H1 (cell line): ENCODE data around the gene SLC25A4. TPM values are rescaled to one million over a fixed set of nuclear protein-coding genes. Genes with fewer than 3 reads are reported as not detected.

Experiments used
- CTCF ChIA-PET: fragments of 300-600 bp; sonication (Branson Sonifier 250); formaldehyde crosslinking; loops from one replicate; lab custom pipeline; 2021; ENCODE audit not compliant: partially characterized antibody; lab: Charles Lee
- POLR2A ChIA-PET: fragments of 300-600 bp; sonication (Branson Sonifier 250); formaldehyde crosslinking; loops from one replicate; lab custom pipeline; 2021; ENCODE audit warnings: inconsistent platforms; ENCODE audit not compliant: partially characterized antibody; lab: Charles Lee
- DNase-seq, 2 experiments: peaks; one replicate each; pipeline versions ENCODE4 v3.0.0 to v3.0.0-alpha.2; 2010 to 2022; ENCODE audit warnings: low spot score in 2 of 2, low read depth in 1 of 2, mixed read lengths in 1 of 2
- FAIRE-seq: peaks from 2 replicates; lab custom pipeline; 2011; peaks lifted over from hg19 to GRCh38; lab: Jason Lieb, UNC
- H2AFZ ChIP-seq: 2 replicates; pipeline ENCODE4 v1.8.1; 2012; ENCODE audit warnings: low read length, inconsistent platforms
- H2AK5ac ChIP-seq: 2 replicates; pipeline ENCODE4 v1.6.1; 2013; ENCODE audit warnings: low read depth, low read length
- H2BK120ac ChIP-seq: replicated peaks from 2 replicates; pipeline ENCODE3; 2013; ENCODE audit warnings: low read depth, low read length, inconsistent platforms
- H2BK12ac ChIP-seq: 2 replicates; pipeline ENCODE4 v1.6.1; 2013; ENCODE audit warnings: low read depth, low read length
- H2BK15ac ChIP-seq: 2 replicates; pipeline ENCODE4 v1.6.1; 2013; ENCODE audit warnings: low read length
- H2BK20ac ChIP-seq: 2 replicates; pipeline ENCODE4 v1.6.1; 2013; ENCODE audit warnings: low read length
- H2BK5ac ChIP-seq: 2 replicates; pipeline ENCODE4 v1.6.1; 2013; ENCODE audit warnings: low read depth, low read length
- H3K14ac ChIP-seq: 2 replicates; pipeline ENCODE4 v1.6.1; 2013; ENCODE audit warnings: inconsistent platforms; ENCODE audit not compliant: insufficient read length
- H3K18ac ChIP-seq: 2 replicates; pipeline ENCODE4 v1.6.1; 2013; ENCODE audit warnings: low read length; ENCODE audit errors: extremely low read depth
- H3K23ac ChIP-seq: 2 replicates; pipeline ENCODE4 v1.6.1; 2013; ENCODE audit warnings: inconsistent platforms; ENCODE audit not compliant: insufficient read length
- H3K23me2 ChIP-seq: 2 replicates; pipeline ENCODE4 v1.6.1; 2013; ENCODE audit warnings: low read depth, low read length
- H3K27ac ChIP-seq: 2 replicates; pipeline ENCODE4 v1.6.1; 2011; ENCODE audit warnings: low read depth, low read length, inconsistent platforms
- H3K27me3 ChIP-seq, 4 experiments: replicated peaks in 1 of 4; 1 replicate in 1 of 4; 2 replicates in 3 of 4; pipeline versions ENCODE4 v1.6.1 to v1.8.1; 2011 to 2013; ENCODE audit warnings: low read length in 3 of 4, mild to moderate bottlenecking in 3 of 4, inconsistent platforms in 2 of 4, mixed read lengths in 2 of 4, moderate library complexity in 1 of 4; ENCODE audit not compliant: control insufficient read depth in 3 of 4, insufficient read depth in 3 of 4; ENCODE audit errors: extremely low read depth in 1 of 4
- H3K36me3 ChIP-seq, 4 experiments: 2 replicates each; pipeline versions ENCODE4 v1.6.1 to v1.8.1; 2011 to 2013; ENCODE audit warnings: mild to moderate bottlenecking in 4 of 4, low read length in 3 of 4, moderate library complexity in 2 of 4, control low read depth in 1 of 4, inconsistent platforms in 1 of 4; ENCODE audit not compliant: insufficient read depth in 4 of 4, control insufficient read depth in 2 of 4
- H3K4ac ChIP-seq: replicated peaks from 2 replicates; pipeline ENCODE3; 2013; ENCODE audit warnings: low read length, low read depth, mixed read lengths, inconsistent platforms; ENCODE audit not compliant: insufficient read length
- H3K4me1 ChIP-seq, 4 experiments: replicated peaks in 1 of 4; 1 replicate in 1 of 4; 2 replicates in 3 of 4; pipeline versions ENCODE4 v1.6.1 to v1.8.1; 2011 to 2013; ENCODE audit warnings: low read length in 3 of 4, inconsistent platforms in 2 of 4, mixed read lengths in 1 of 4; ENCODE audit not compliant: insufficient read depth in 4 of 4, control insufficient read depth in 3 of 4
- H3K4me2 ChIP-seq, 2 experiments: 2 replicates each; pipeline versions ENCODE4 v1.6.1 to v1.8.1; 2011 to 2013; ENCODE audit warnings: low read depth in 2 of 2, low read length in 2 of 2, control low read depth in 1 of 2, inconsistent platforms in 1 of 2, mild to moderate bottlenecking in 1 of 2; ENCODE audit not compliant: insufficient read depth in 1 of 2
- H3K4me3 ChIP-seq, 4 experiments: fragments of 200-600, 300-600 bp in 1 of 4; sonication (generic), shearing (Covaris generic), sonication (Bioruptor Twin) in 1 of 4; 2 replicates each; pipeline versions ENCODE4 v1.5.1 to v1.8.1; 2011 to 2016; ENCODE audit warnings: low read length in 4 of 4, low read depth in 3 of 4, control low read depth in 2 of 4, inconsistent platforms in 2 of 4, mild to moderate bottlenecking in 2 of 4, mixed read lengths in 1 of 4, moderate library complexity in 1 of 4; ENCODE audit not compliant: insufficient read depth in 2 of 4; ENCODE audit errors: extremely low read depth in 1 of 4
- H3K56ac ChIP-seq: replicated peaks from 2 replicates; pipeline ENCODE3; 2013; ENCODE audit warnings: low read depth, mild to moderate bottlenecking, mixed read lengths, low read length, inconsistent platforms; ENCODE audit not compliant: insufficient read length
- H3K79me1 ChIP-seq: 2 replicates; pipeline ENCODE4 v1.6.1; 2013; ENCODE audit warnings: low read depth, low read length, control low read depth
- H3K79me2 ChIP-seq, 2 experiments: 2 replicates each; pipeline versions ENCODE4 v1.6.1 to v1.8.1; 2012 to 2013; ENCODE audit warnings: low read length in 2 of 2, mild to moderate bottlenecking in 2 of 2, inconsistent platforms in 1 of 2; ENCODE audit not compliant: insufficient read depth in 2 of 2, control insufficient read depth in 1 of 2
- H3K9ac ChIP-seq, 4 experiments: replicated peaks in 1 of 4; 1 replicate in 1 of 4; 2 replicates in 3 of 4; pipeline versions ENCODE4 v1.6.1 to v1.8.1; 2011 to 2013; ENCODE audit warnings: low read depth in 3 of 4, low read length in 3 of 4, control low read depth in 2 of 4, mild to moderate bottlenecking in 2 of 4, moderate library complexity in 2 of 4, inconsistent platforms in 1 of 4; ENCODE audit errors: extremely low read depth in 1 of 4
- H3K9me3 ChIP-seq, 2 experiments: 2 replicates each; pipeline versions ENCODE4 v1.6.1 to v1.8.1; 2012 to 2013; ENCODE audit warnings: mild to moderate bottlenecking in 2 of 2, moderate library complexity in 2 of 2, control low read depth in 1 of 2, inconsistent platforms in 1 of 2, low read depth in 1 of 2, low read length in 1 of 2, mixed read lengths in 1 of 2; ENCODE audit not compliant: insufficient read depth in 2 of 2
- H4K20me1 ChIP-seq, 2 experiments: replicated peaks in 1 of 2; 2 replicates each; pipeline versions ENCODE3 to v1.8.1; 2011 to 2013; ENCODE audit warnings: inconsistent platforms in 2 of 2, low read length in 2 of 2, mild to moderate bottlenecking in 1 of 2; ENCODE audit not compliant: insufficient read depth in 2 of 2, control insufficient read depth in 1 of 2
- H4K5ac ChIP-seq: 2 replicates; pipeline ENCODE4 v1.6.1; 2013; ENCODE audit warnings: low read length, low read depth, mixed read lengths, inconsistent platforms; ENCODE audit not compliant: insufficient read length
- H4K8ac ChIP-seq: 2 replicates; pipeline ENCODE4 v1.8.0; 2013; ENCODE audit warnings: mild to moderate bottlenecking, moderate library complexity, low read length, inconsistent platforms; ENCODE audit not compliant: insufficient read depth; ENCODE audit errors: extremely low read depth
- H4K91ac ChIP-seq: replicated peaks from 2 replicates; pipeline ENCODE3; 2013; ENCODE audit warnings: low read length, mixed read lengths, inconsistent platforms; ENCODE audit not compliant: insufficient read length
- BACH1 ChIP-seq: IDR thresholded peaks from 2 replicates; pipeline ENCODE4 v1.6.1; 2012; ENCODE audit warnings: low read length, improper control_type of control experiment
- CBX5 ChIP-seq: fragments of 300-800, 300-1000 bp; sonication (generic); IDR thresholded peaks from 2 replicates; pipeline ENCODE4 v1.7.1; 2016; ENCODE audit warnings: antibody characterized with exemption, low read length, low read depth
- CTBP2 ChIP-seq: IDR thresholded peaks from 2 replicates; pipeline ENCODE4 v1.7.0; 2011; ENCODE audit warnings: borderline replicate concordance, mild to moderate bottlenecking, moderate library complexity, mixed read lengths, low read length; ENCODE audit not compliant: insufficient read depth, insufficient read length
- EGR1 ChIP-seq: IDR thresholded peaks from 2 replicates; pipeline ENCODE4 v1.6.1; 2011; ENCODE audit warnings: low read depth, low read length, borderline replicate concordance
- GABPA ChIP-seq: IDR thresholded peaks from 2 replicates; pipeline ENCODE4 v1.6.1; 2011; ENCODE audit warnings: mild to moderate bottlenecking, low read length, moderate library complexity, borderline replicate concordance; ENCODE audit not compliant: insufficient read depth
- JUN ChIP-seq: IDR thresholded peaks from 2 replicates; pipeline ENCODE4 v1.6.1; 2011; ENCODE audit warnings: low read depth, mild to moderate bottlenecking, improper control_type of control experiment, low read length
- KDM1A ChIP-seq: fragments of 200-600, 300-600 bp; sonication (generic); IDR thresholded peaks from 2 replicates; pipeline ENCODE4 v1.7.1; 2016; ENCODE audit warnings: mild to moderate bottlenecking, low read length, borderline replicate concordance
- NANOG ChIP-seq: IDR thresholded peaks from 2 replicates; pipeline ENCODE4 v1.6.1; 2011; ENCODE audit warnings: low read length, low read depth, mild to moderate bottlenecking, inconsistent platforms; ENCODE audit not compliant: insufficient read depth, poor library complexity, severe bottlenecking
- SIX5 ChIP-seq: IDR thresholded peaks from 2 replicates; pipeline ENCODE4 v1.6.1; 2011; ENCODE audit warnings: mild to moderate bottlenecking, low read depth, low read length
- SRF ChIP-seq: IDR thresholded peaks from 2 replicates; pipeline ENCODE4 v1.6.1; 2011; ENCODE audit warnings: mild to moderate bottlenecking, low read depth, low read length, moderate library complexity
- TAF7 ChIP-seq: optimal IDR thresholded peaks from 2 replicates; pipeline ENCODE3; 2011; ENCODE audit warnings: low read depth, mild to moderate bottlenecking, inconsistent platforms, low read length, moderate library complexity, borderline replicate concordance
- TBP ChIP-seq: IDR thresholded peaks from 2 replicates; pipeline ENCODE4 v1.6.1; 2011; ENCODE audit warnings: low read depth, low read length, improper control_type of control experiment
- WGBS, 2 experiments: shearing (Covaris generic) in 1 of 2; methylation state at CpG; one replicate each; pipeline versions ENCODE4 v1.1.6 to v1.1.7; 2013 to 2015; ENCODE audit warnings: low lambda C conversion rate in 2 of 2, mixed read lengths in 2 of 2, inconsistent platforms in 1 of 2, low coverage in 1 of 2, missing lambda C conversion rate in 1 of 2; ENCODE audit not compliant: insufficient replicate concordance in 2 of 2, insufficient coverage in 1 of 2, insufficient read length in 1 of 2; ENCODE audit errors: extremely low coverage in 1 of 2, missing lambda C conversion rate in 1 of 2; 5-methylcytosine and 5-hydroxymethylcytosine counted together
- polyA plus RNA-seq, 7 experiments: library from polyadenylated mRNA; depleted of rRNA in 3 of 7; stranded (reverse) in 5 of 7; unstranded in 2 of 7; fragments of >200 nt in 5 of 7; fragments of 200-250 nt in 2 of 7; gene quantifications; 1 replicate in 5 of 7; 2 replicates in 1 of 7; 4 replicates in 1 of 7; pipeline versions ENCODE4 v1.2.1 to v1.2.3, GENCODE V29; 2011 to 2013; ENCODE audit warnings: missing spikeins in 2 of 7, mixed read lengths in 2 of 7
- total RNA-seq: library from RNA; stranded (reverse); fragmentation: NEBNext Ultra II Directional; extraction: Animal tissue kit (Norgen Biotek cat#: 25700); gene quantifications from 2 replicates; pipeline ENCODE4 v1.2.1, GENCODE V29; 2021
- TF ChIP-seq, protein P1 (sequence below): IDR thresholded peaks from 2 replicates; pipeline ENCODE4 v1.6.1; 2011; ENCODE audit warnings: low read depth, mild to moderate bottlenecking, low read length; ENCODE audit not compliant: insufficient read depth

SLC25A4 gene
- total and polyA plus RNA-seq, 2 of the 8 experiments (the other 6 are each of a cell fraction or from before 2014, with no cell fraction given) = 41.3 to 42.0 TPM

DNA sequence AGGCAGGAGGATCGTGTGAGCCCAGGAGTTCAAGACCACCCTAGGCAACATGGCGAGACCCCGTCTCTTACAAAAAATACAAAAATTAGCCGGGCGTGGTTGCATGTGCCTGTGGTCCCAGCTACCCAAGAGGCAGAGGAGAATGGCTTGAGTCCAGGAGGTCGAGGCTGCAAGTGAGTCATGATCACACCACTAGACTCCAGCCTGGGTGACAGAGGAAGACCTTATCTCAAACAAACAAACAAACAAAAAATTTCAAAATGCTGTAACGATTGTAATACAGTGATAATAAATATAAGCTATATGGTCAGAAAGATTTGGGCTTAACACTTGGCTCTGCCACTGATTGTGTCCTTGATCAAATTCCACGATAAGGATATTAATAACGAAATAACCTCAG, 24.2 kb downstream of the SLC25A4 start:
- H3K56ac ChIP-seq = no peak overlapping the region
- no peak overlapping the region for H4K91ac ChIP-seq
- H3K27ac ChIP-seq = no peak overlapping the region
- H4K20me1 ChIP-seq = no peaks in the 10 kb centered on the region
- H4K8ac ChIP-seq = no peak overlapping the region
- ChIA-PET POLR2A (no interaction called here), CTCF (interaction anchor here (0.9 to 5.7 kb wide), 4 partner anchors 10 to 33 kb away, joined by 3 to 21 read pairs (median 6); no protein-coding TSS in a partner anchor)
- H3K79me2 ChIP-seq = no peaks in the 10 kb centered on the region
- DNase-seq (no peak), FAIRE-seq (no peak)
- 87% methylated on average over 9 of the region's 9 CpGs; no CpG with 5 or more reads in 1 of the 2 experiments for WGBS, 2 experiments
- H2BK15ac ChIP-seq = no peak overlapping the region
- no peaks in the 10 kb centered on the region for H3K79me1 ChIP-seq
- peaks cover 0 to 17% (median 5%) of the 10 kb centered on the region in 4 experiments; a peak in 6 of 8 replicates for H3K36me3 ChIP-seq
- H3K4me1 ChIP-seq = peaks cover 0 to 5% (median 0%) of the 10 kb centered on the region in 4 experiments; a peak in 1 of 7 replicates
- no peak overlapping the region for H2AK5ac ChIP-seq
- no peak overlapping the region for H2BK5ac ChIP-seq
- H3K9ac ChIP-seq = no peak overlapping the region
- no peak overlapping the region for H3K4me3 ChIP-seq
- no peaks in the 10 kb centered on the region for H3K23me2 ChIP-seq
- H4K5ac ChIP-seq = no peak overlapping the region
- TF ChIP-seq, protein P1, sequence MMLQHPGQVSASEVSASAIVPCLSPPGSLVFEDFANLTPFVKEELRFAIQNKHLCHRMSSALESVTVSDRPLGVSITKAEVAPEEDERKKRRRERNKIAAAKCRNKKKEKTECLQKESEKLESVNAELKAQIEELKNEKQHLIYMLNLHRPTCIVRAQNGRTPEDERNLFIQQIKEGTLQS = no peak
- TF ChIP-seq GABPA (no peak), CTBP2 (no peak), BACH1 (no peak), CBX5 (no peak), TAF7 (no peak), JUN (no peak), TBP (no peak), EGR1 (no peak), KDM1A (no peak), SIX5 (no peak), SRF (no peak), NANOG (no peak)
- H3K23ac ChIP-seq = no peak overlapping the region
- no peak overlapping the region for H2BK20ac ChIP-seq
- H3K9me3 ChIP-seq = no peaks in the 10 kb centered on the region
- H3K27me3 ChIP-seq = no peaks in the 10 kb centered on the region
- no peak overlapping the region for H2AFZ ChIP-seq
- H2BK12ac ChIP-seq = no peak overlapping the region
- H3K18ac ChIP-seq = no peak overlapping the region
- H2BK120ac ChIP-seq = no peak overlapping the region
- H3K4me2 ChIP-seq = no peak overlapping the region
- no peak overlapping the region for H3K14ac ChIP-seq
- H3K4ac ChIP-seq = no peak overlapping the region
